ENCODE results near the gene DBI. TPM values are rescaled to one million over a fixed set of nuclear protein-coding genes. Genes with fewer than 3 reads are reported as not detected.
A peak's percentile ranks its signal among the peaks of the same experiment; 100 is the strongest.

Gene DBI
- 251 TPM for total RNA-seq
- long read RNA-seq, transcript DBI-202 (4 exons, 637 nt): major isoform, 167 of 173 reads
- long read RNA-seq, partial matches to known transcripts: 1 of 173 reads
- long read RNA-seq, other reads (novel, unspliced or antisense): 3 of 173 reads

- intact Hi-C loops (cut with DNase I): loop anchor here (5.0 kb wide), 1 partner anchor 55 kb away; no protein-coding TSS in a partner anchor
- DNase-seq (ENCODE audit: low spot score): peak; percentile 99
Observed at GRCh38 chr2:119366649-119367471, at the start of gene DBI, which contains the start of gene C2orf76. TSS of gene DBI (plus strand) at chr2:119366977. CDS start at chr2:119367052, 75 bp downstream. TSS of gene C2orf76 (minus strand) at chr2:119366834. CDS start at chr2:119339959, 26,875 bp downstream.

- DNase-seq (ENCODE audit: low spot score): no peak
- intact Hi-C loops (cut with DNase I): no loop called here
Observed at GRCh38 chr2:119317554-119317953, 49.2 kb upstream of the DBI start.

DNA sequence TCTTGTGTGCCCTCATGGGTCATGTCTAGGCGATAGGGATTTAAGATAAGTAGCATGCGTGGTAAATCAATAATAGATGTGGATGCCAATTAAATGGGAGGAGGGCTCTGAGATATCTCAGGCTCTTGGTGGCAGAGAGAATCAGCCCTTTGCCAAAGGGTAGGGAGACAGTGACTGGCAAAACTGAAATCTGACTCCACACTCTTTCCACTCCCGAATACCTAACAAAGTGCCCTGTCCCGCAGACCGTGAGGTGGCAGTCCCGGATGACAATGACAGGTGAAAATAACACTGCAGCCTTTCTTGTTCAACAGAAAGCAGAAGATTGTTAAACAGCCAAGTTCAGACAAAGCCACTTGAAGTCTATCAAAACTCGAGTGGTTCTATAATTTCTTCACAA is 47.2 kb upstream of the DBI start:
- intact Hi-C loops (cut with DNase I): no loop called here
- no peak for DNase-seq (ENCODE audit: low spot score)

GRCh38 chr2:119323459-119323858 is 43.3 kb upstream of the DBI start:
- intact Hi-C loops (cut with DNase I): no loop called here
- DNase-seq (ENCODE audit: low spot score): no peak

GRCh38 chr2:119324685-119325270 is 42.0 kb upstream of the DBI start:
- no peak for DNase-seq (ENCODE audit: low spot score)
- intact Hi-C loops (cut with DNase I): no loop called here

GRCh38 chr2:119326938-119327337 is 39.8 kb upstream of the DBI start:
- intact Hi-C loops (cut with DNase I): no loop called here
- DNase-seq (ENCODE audit: low spot score): no peak

- intact Hi-C loops (cut with DNase I): no loop called here
- no peak for DNase-seq (ENCODE audit: low spot score)
Observed at GRCh38 chr2:119327431-119327830, 39.3 kb upstream of the DBI start.

DNA sequence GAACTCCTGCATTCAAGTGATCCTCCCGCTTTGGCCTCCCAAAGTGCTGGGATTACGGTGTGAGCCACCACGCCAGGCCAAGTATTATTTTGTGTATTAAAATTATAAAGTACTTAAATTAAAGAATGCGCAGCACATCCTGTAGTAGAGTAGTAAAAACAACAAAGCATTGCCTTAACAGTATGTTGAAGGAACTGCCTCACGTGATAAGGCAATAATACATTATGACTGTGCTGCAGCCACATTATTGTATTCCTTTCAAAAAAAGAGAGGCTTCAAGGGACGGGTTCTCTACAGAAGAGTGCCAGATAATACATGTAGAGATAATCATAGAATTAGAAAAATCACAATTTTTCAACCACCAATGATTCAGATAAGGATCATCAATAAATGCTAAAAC is 33.8 kb upstream of the DBI start:
- intact Hi-C loops (cut with DNase I): no loop called here
- DNase-seq (ENCODE audit: low spot score): no peak

DNA sequence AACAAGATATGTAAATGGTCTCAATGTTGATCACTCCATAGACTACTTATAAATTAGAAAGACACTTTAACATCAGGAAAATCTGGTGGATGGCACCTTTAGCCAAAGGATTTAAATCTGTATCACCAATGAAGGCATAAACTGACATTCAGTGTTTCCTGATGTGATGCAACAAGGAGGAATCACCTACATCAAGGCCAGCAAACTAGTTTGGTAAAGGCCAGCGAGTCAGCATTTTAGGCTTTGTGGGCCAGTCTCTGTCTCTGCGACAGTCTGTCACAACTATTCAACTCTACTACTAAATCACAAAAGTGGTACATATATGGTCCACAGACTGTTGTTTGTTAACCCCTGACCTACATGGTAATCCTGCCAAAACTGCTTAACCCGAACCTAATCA is 33.4 kb upstream of the DBI start:
- intact Hi-C loops (cut with DNase I): no loop called here
- DNase-seq (ENCODE audit: low spot score): no peak

DNA sequence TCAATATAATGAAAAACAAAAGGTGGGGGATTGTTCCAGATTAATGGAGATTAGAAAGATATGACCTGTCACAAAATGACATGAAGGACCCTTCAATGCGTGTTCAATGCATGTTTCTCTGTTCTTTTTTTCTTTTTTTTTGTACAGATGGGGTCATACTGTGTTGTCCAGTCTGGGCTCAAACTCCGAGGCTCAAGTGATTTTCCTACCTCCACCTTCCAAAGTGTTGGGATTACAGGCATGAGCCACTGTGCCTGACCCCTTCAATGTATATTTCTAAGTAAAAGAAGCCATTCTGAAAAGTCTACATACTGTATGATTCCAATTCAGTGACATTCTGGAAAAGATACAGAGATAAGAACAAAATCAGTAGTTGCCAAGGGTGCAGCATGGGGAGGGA is 32.9 kb upstream of the DBI start:
- DNase-seq (ENCODE audit: low spot score): no peak
- intact Hi-C loops (cut with DNase I): no loop called here

DNA sequence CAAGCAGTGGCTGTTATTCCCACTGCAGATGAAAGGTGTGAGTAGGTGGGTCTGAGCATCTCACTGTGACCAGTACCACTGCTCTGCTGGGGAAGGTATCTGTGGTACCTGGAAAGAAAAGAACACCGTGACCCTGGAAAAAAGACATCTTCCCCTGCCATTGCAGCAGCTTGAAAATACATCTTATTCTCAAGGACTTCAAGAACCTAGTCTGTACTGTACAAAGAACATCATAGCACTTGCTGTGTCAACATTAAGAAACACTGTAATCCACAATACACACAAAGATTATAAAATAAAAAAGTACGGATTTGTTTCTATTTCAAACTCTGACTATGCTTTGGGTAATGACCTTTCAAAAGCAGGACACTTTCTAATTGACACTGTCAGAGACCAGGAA is 29.0 kb upstream of the DBI start:
- no peak for DNase-seq (ENCODE audit: low spot score)
- intact Hi-C loops (cut with DNase I): no loop called here

DNA sequence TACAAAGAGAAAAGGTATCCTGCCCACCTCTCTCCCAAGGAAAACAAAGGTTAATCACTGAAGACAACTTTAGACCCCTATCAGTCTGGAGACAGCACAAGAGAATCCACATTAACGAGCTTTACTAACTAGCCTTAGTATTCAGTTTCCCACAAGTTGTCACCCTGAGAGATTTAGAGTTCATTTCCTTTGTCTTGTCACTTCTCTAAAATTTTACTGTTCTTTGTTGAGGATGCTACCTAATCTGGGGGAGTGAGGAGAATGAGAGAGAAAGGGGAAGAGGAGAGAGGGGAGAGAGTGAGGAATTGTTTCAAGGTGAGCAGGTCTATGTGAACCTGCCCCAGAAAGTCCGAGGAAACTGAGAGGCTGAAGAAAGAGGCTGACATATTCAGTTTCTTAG is 28.5 kb upstream of the DBI start:
- intact Hi-C loops (cut with DNase I): no loop called here
- DNase-seq (ENCODE audit: low spot score): no peak

GRCh38 chr2:119338826-119339561 is 27.8 kb upstream of the DBI start:
- DNase-seq (ENCODE audit: low spot score): no peak

DNA sequence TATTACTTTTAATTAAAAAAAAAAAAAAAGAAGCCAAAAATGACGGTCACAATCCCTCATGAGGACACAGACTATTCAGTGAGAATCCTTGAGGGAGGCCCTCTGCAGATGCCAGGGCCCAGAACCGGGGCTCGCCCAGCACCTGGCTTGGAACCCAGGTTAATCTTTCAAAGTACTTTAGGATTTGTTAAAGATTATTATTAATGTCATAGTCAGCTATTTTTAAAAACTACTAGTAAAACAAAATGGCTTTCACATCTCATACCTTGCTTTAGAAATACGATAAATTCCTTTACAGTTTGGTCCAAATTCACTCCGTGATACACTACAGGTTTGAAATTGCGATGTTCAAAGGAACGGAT is 27.2 kb upstream of the DBI start:
- intact Hi-C loops (cut with DNase I): no loop called here
- no peak for DNase-seq (ENCODE audit: low spot score)

More at GRCh38 chr2:119338826-119339561, 27.8 kb upstream of the DBI start:
- intact Hi-C loops (cut with DNase I): no loop called here

GRCh38 chr2:119341684-119342083 is 25.1 kb upstream of the DBI start:
- intact Hi-C loops (cut with DNase I): no loop called here
- DNase-seq (ENCODE audit: low spot score): no peak

GRCh38 chr2:119349289-119349688 is 17.5 kb upstream of the DBI start:
- intact Hi-C loops (cut with DNase I): loop anchor here (5.0 kb wide), 1 partner anchor 42 kb away; no protein-coding TSS in a partner anchor
- DNase-seq (ENCODE audit: low spot score): no peak

- intact Hi-C loops (cut with DNase I): loop anchor here (5.0 kb wide), 1 partner anchor 132 kb away; no protein-coding TSS in a partner anchor
Observed at GRCh38 chr2:119350311-119350998, 16.3 kb upstream of the DBI start.

DNA sequence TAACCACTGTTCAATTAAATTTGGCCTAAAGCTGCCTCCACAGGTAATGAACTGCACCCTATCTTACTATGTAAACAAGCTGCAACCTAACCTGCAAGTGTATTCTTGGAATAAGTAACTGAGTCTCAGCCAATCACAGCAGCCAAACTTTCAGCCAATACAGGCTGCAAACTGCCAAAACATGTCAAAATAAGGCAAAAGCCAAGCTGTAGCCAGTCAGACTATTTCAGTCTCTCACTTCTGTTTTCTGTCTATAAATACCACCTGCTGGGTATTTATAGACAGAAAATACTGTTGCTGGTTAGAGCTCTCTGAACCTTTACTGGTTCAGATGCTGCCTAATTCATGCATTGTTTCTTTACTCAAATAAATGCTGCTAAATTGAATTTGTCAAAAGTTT is 14.4 kb upstream of the DBI start:
- DNase-seq (ENCODE audit: low spot score): no peak
- intact Hi-C loops (cut with DNase I): loop anchor here (5.0 kb wide), 1 partner anchor 130 kb away; no protein-coding TSS in a partner anchor

More at GRCh38 chr2:119350311-119350998, 16.3 kb upstream of the DBI start:
- no peak for DNase-seq (ENCODE audit: low spot score)

DNA sequence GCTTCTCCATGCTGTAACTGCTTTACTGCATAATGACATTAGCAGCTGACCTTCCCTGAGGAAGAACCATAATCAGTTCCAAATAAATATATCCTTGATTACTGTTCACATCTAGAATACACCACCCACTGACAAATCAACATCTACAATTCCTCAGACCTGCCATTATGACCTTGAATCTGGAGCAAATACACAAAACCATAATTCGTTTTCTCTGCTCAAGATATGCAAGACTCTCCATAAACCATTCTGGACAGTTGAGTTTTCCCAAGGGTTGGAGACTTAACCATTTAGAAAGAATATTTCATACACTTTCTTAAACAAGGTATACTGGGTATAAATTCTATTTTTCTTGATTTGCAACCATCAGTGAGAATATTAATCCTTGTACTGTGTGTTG is 11.9 kb upstream of the DBI start:
- DNase-seq (ENCODE audit: low spot score): no peak
- intact Hi-C loops (cut with DNase I): loop anchor here (5.0 kb wide), 1 partner anchor 127 kb away; no protein-coding TSS in a partner anchor

Measured in cardiac septum (tissue), 1 donor.